ENCODE measurements around the gene MAP2K7.

Gene MAP2K7

DNA sequence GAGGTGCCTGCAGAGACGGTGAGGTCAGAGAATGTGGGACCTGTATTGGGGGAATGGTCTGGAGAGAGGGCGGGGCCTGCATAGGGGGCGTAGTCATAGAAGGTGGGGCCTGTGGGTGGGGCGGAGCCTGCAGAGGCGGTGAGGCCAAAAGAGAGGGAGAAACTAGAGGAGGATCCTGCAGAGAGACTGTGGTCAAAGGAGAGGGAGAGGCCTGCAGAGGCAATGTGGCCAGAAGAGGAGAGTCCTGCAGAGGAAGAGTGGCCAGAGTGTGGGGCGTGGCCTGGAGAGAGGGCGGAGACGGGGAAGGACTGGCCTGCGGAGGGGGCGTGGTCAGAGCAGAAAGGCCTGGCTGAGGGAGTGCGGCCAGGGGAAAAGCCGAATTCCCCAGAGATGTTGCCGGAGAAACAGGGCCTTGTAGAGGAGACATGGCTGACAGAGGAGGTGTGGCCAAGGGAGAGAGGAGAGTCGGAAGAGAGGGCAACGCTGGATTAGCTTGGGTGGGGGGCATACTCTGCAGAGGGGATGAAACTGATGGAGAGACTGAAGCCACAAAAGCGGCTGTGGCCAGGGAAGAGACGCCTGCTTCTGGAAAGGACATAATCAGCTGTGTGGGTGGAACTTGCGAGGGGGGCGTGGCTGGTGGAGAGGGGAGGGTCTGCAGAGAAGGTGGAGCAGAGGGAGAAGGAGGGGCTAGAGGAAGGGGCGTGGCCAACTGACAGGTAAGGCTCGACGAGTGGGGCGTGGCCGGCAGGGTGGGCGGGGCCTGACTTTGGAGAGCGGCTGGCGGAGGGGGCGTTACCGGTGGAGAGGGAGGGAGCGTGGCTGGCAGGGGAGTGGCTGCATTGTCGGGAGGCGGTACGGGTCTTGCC lies 32.0 kb upstream of the MAP2K7 start:
- no peaks in the 10 kb centered on the region for H3K27me3 ChIP-seq (ENCODE audit: insufficient read depth, low read length, poor library complexity, severe bottlenecking)
- H3K9me2 ChIP-seq (replicated peaks; ENCODE audit: low read depth, low read length), result no peaks in the 10 kb centered on the region
- H3K4me3 ChIP-seq (ENCODE audit: low read length, poor library complexity, severe bottlenecking), result no peak overlapping the region
- no peak overlapping the region for H2AFZ ChIP-seq (ENCODE audit: low read length)
- peaks cover 16% of the 10 kb centered on the region for H3K4me1 ChIP-seq (ENCODE audit: insufficient read depth, low read length, poor library complexity, severe bottlenecking)
- H3F3A ChIP-seq (ENCODE audit: low read depth), result peaks cover 4% of the 10 kb centered on the region; the same call in 1 of the 2 replicates
- H3K4me2 ChIP-seq (ENCODE audit: low read depth, low read length, poor library complexity, severe bottlenecking), result peak overlapping the region; percentile 40
- no peak for TF ChIP-seq EZH2phosphoT487 (IDR thresholded peaks at IDR 0.05; ENCODE audit: borderline replicate concordance)
- H4K20me1 ChIP-seq (ENCODE audit: insufficient read depth, low read length, poor library complexity, severe bottlenecking), result no peaks in the 10 kb centered on the region
- H3K9me3 ChIP-seq (ENCODE audit: insufficient read depth, low read depth, low read length), result no peaks in the 10 kb centered on the region
- no peaks in the 10 kb centered on the region for H3K36me3 ChIP-seq (ENCODE audit: insufficient read depth, low read length)
- no peak overlapping the region for H3K9ac ChIP-seq (ENCODE audit: low read depth, low read length, poor library complexity, severe bottlenecking)
- no peaks in the 10 kb centered on the region for H3K79me2 ChIP-seq (ENCODE audit: insufficient read depth, low read length)

DNA sequence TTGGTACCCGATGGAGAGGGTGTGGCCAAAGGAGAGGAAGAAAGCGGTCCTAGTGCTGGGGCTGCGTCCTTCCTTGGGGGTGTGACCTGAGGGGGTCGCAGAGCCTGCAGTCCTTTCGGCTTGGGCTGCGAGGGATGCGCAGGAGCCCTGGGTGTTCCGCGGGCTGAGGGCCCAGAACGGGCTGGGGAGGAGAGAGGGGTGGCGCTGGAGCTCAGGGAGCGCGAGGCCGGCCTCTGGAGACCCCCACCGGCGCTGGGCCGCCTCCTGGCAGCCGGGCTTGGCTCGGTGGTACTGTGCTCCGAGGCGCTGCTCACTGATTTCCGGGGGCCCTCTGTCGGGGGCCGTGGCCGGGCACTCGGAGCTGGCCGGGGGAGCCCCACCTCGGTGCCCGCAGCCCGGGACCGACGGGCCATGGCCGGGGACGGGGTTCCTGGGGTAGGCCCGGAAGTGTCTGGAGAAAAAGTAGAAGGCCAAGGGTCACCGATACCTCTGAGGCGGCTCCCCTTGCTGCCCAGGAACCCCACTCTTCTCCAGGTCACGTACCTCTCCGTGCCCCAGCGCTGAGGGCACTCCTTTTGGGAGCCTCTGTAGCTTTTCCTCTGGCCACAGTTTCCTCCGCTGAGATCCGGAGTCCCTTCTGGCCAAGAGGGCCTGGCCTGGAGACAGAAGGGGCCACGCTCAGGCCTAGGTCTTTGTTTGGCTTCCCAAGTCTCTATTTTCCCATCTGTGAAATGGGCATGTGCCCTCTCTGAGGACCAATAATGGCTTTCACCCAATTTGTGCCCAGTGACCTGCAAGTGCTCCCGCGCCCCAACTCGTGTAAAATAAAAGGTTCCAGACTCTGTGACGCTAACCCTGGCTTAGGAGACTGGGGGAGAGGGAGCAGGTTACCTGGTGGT lies 31.1 kb upstream of the MAP2K7 start:
- H3K9me2 ChIP-seq (replicated peaks; ENCODE audit: low read depth, low read length), result no peaks in the 10 kb centered on the region
- H3K4me3 ChIP-seq (ENCODE audit: low read length, poor library complexity, severe bottlenecking), result no peak overlapping the region
- no peaks in the 10 kb centered on the region for H3K9me3 ChIP-seq (ENCODE audit: insufficient read depth, low read depth, low read length)
- H3K4me2 ChIP-seq (ENCODE audit: low read depth, low read length, poor library complexity, severe bottlenecking), result no peak overlapping the region
- H3K4me1 ChIP-seq (ENCODE audit: insufficient read depth, low read length, poor library complexity, severe bottlenecking), result peaks cover 16% of the 10 kb centered on the region
- H3K9ac ChIP-seq (ENCODE audit: low read depth, low read length, poor library complexity, severe bottlenecking), result no peak overlapping the region
- TF ChIP-seq, protein P1, sequence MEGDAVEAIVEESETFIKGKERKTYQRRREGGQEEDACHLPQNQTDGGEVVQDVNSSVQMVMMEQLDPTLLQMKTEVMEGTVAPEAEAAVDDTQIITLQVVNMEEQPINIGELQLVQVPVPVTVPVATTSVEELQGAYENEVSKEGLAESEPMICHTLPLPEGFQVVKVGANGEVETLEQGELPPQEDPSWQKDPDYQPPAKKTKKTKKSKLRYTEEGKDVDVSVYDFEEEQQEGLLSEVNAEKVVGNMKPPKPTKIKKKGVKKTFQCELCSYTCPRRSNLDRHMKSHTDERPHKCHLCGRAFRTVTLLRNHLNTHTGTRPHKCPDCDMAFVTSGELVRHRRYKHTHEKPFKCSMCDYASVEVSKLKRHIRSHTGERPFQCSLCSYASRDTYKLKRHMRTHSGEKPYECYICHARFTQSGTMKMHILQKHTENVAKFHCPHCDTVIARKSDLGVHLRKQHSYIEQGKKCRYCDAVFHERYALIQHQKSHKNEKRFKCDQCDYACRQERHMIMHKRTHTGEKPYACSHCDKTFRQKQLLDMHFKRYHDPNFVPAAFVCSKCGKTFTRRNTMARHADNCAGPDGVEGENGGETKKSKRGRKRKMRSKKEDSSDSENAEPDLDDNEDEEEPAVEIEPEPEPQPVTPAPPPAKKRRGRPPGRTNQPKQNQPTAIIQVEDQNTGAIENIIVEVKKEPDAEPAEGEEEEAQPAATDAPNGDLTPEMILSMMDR (conservative IDR thresholded peaks at IDR 0.05; ENCODE audit: low read length), result no peak
- TF ChIP-seq EZH2phosphoT487 (IDR thresholded peaks at IDR 0.05; ENCODE audit: borderline replicate concordance), result no peak
- no peaks in the 10 kb centered on the region for H3K27me3 ChIP-seq (ENCODE audit: insufficient read depth, low read length, poor library complexity, severe bottlenecking)
- H3K36me3 ChIP-seq (ENCODE audit: insufficient read depth, low read length), result no peaks in the 10 kb centered on the region
- no peaks in the 10 kb centered on the region for H4K20me1 ChIP-seq (ENCODE audit: insufficient read depth, low read length, poor library complexity, severe bottlenecking)
- no peaks in the 10 kb centered on the region for H3K79me2 ChIP-seq (ENCODE audit: insufficient read depth, low read length)
- no peak overlapping the region for H2AFZ ChIP-seq (ENCODE audit: low read length)
- peaks cover 4% of the 10 kb centered on the region; the same call in 1 of the 2 replicates for H3F3A ChIP-seq (ENCODE audit: low read depth)

- Histone ChIP-seq H3K4me2 (ENCODE audit: low read depth, low read length, poor library complexity, severe bottlenecking) (peak overlapping the region; percentile 67), H2AFZ (ENCODE audit: low read length) (peak overlapping the region; percentile 95; the same call in 1 of the 2 replicates), H3F3A (ENCODE audit: low read depth) (peaks cover 4% of the 10 kb centered on the region; the same call in 1 of the 2 replicates), H3K9me2 (replicated peaks; ENCODE audit: low read depth, low read length) (no peaks in the 10 kb centered on the region), H3K9me3 (ENCODE audit: insufficient read depth, low read depth, low read length) (no peaks in the 10 kb centered on the region), H3K36me3 (ENCODE audit: insufficient read depth, low read length) (no peaks in the 10 kb centered on the region), H3K4me1 (ENCODE audit: insufficient read depth, low read length, poor library complexity, severe bottlenecking) (peaks cover 16% of the 10 kb centered on the region), H4K20me1 (ENCODE audit: insufficient read depth, low read length, poor library complexity, severe bottlenecking) (no peaks in the 10 kb centered on the region), H3K27me3 (ENCODE audit: insufficient read depth, low read length, poor library complexity, severe bottlenecking) (no peaks in the 10 kb centered on the region), H3K9ac (ENCODE audit: low read depth, low read length, poor library complexity, severe bottlenecking) (peak overlapping the region; percentile 79), H3K79me2 (ENCODE audit: insufficient read depth, low read length) (no peaks in the 10 kb centered on the region), H3K4me3 (ENCODE audit: low read length, poor library complexity, severe bottlenecking) (peak overlapping the region; percentile 78)
- TF ChIP-seq, protein P1 (conservative IDR thresholded peaks at IDR 0.05; ENCODE audit: low read length), result no peak
- no peak for TF ChIP-seq EZH2phosphoT487 (IDR thresholded peaks at IDR 0.05; ENCODE audit: borderline replicate concordance)
Observed at GRCh38 chr19:7873304-7874075, 30.2 kb upstream of the MAP2K7 start.

Data from Loucy (cell line).